B cell (primary cell): ENCODE measurements around the gene STEAP1B. TPM values are rescaled to one million over a fixed set of nuclear protein-coding genes. Genes with fewer than 3 reads are reported as not detected.
"Not testable (repeated sequence)": the region's sequence is repeated elsewhere in the genome, so short reads cannot be mapped to it uniquely, and the experiment has no call there.

Source experiments
- ATAC-seq: fragments of 200-7000 bp; cut with Tn5 transposase; one replicate; pipeline ENCODE4 v1.10.0; 2021; ENCODE audit warnings: low read depth, mild to moderate bottlenecking, moderate number of reproducible peaks, moderate library complexity
- CTCF ChIA-PET: fragments of 350-600 bp; sonication (Branson Sonifier 250); formaldehyde crosslinking; loops from one replicate; lab custom pipeline; 2021; ENCODE audit warnings: antibody characterized with exemption, inconsistent platforms; lab: Charles Lee
- POLR2A ChIA-PET: fragments of 350-600 bp; sonication (Branson Sonifier 250); formaldehyde crosslinking; loops from one replicate; lab custom pipeline; 2021; ENCODE audit warnings: antibody characterized with exemption; lab: Charles Lee
- DNase-seq: peaks from one replicate; pipeline ENCODE4 v3.0.0; 2013
- H2AFZ ChIP-seq: 2 replicates; pipeline ENCODE4 v1.6.1; 2012; ENCODE audit warnings: mild to moderate bottlenecking, low read depth, low read length; ENCODE audit not compliant: insufficient read depth, poor library complexity, severe bottlenecking
- H3K27ac ChIP-seq, 2 donors: 1 replicate in 1 of 2; 2 replicates in 1 of 2; pipeline ENCODE4 v1.5.1; 2012 to 2013; ENCODE audit warnings: low read length in 2 of 2, mild to moderate bottlenecking in 2 of 2, moderate library complexity in 1 of 2
- H3K27me3 ChIP-seq, 4 experiments: fragments of 200-600 bp in 1 of 4; sonication (generic) in 1 of 4; replicated peaks in 1 of 4; 1 replicate in 2 of 4; 2 replicates in 2 of 4; pipeline versions ENCODE4 v1.6.1 to v1.7.0; 2013 to 2016; ENCODE audit warnings: low read length in 3 of 4, mild to moderate bottlenecking in 2 of 4, mixed read lengths in 1 of 4, moderate library complexity in 1 of 4; ENCODE audit not compliant: insufficient read depth in 4 of 4, control insufficient read depth in 3 of 4; ENCODE audit errors: control extremely low read depth in 1 of 4
- H3K36me3 ChIP-seq, 2 experiments: replicated peaks in 1 of 2; 1 replicate in 1 of 2; 2 replicates in 1 of 2; pipeline versions ENCODE4 v1.6.1 to v1.7.1; 2013; ENCODE audit warnings: low read length in 1 of 2; ENCODE audit not compliant: insufficient read depth in 2 of 2, control insufficient read depth in 1 of 2; ENCODE audit errors: control extremely low read depth in 1 of 2, extremely low read depth in 1 of 2
- H3K4me1 ChIP-seq, 2 donors: fragments of 200-600 bp in 1 of 2; sonication (generic) in 1 of 2; 1 replicate in 1 of 2; 2 replicates in 1 of 2; pipeline versions ENCODE4 v1.5.1 to v1.6.1; 2013 to 2017; ENCODE audit warnings: low read length in 2 of 2; ENCODE audit not compliant: control insufficient read depth in 2 of 2, insufficient read depth in 2 of 2
- H3K4me2 ChIP-seq: replicated peaks from 2 replicates; pipeline ENCODE3; 2012; ENCODE audit warnings: mild to moderate bottlenecking, low read depth, low read length; ENCODE audit not compliant: poor library complexity, severe bottlenecking
- H3K4me3 ChIP-seq, 5 experiments: fragments of 200-600 bp in 1 of 5; sonication (generic) in 1 of 5; 1 replicate in 3 of 5; 2 replicates in 2 of 5; pipeline versions ENCODE4 v1.5.1 to v1.7.0; 2011 to 2016; ENCODE audit warnings: low read length in 4 of 5, mild to moderate bottlenecking in 4 of 5, low read depth in 2 of 5, control low read depth in 1 of 5, moderate library complexity in 1 of 5; ENCODE audit not compliant: insufficient read depth in 1 of 5; ENCODE audit errors: control extremely low read depth in 1 of 5, extremely low read depth in 1 of 5
- H3K79me2 ChIP-seq: fragments of 200-600 bp; sonication (generic); one replicate; pipeline ENCODE4 v1.6.0; 2016; ENCODE audit warnings: low read length; ENCODE audit not compliant: control insufficient read depth, insufficient read depth
- H3K9ac ChIP-seq: fragments of 200-600 bp; sonication (generic); 2 replicates; pipeline ENCODE4 v1.6.1; 2017; ENCODE audit warnings: mild to moderate bottlenecking, low read length, moderate library complexity
- H3K9me3 ChIP-seq, 3 donors: one replicate each; pipeline versions ENCODE4 v1.6.1 to v1.7.1; 2013; ENCODE audit warnings: low read length in 2 of 3; ENCODE audit not compliant: control insufficient read depth in 2 of 3, insufficient read depth in 1 of 3; ENCODE audit errors: control extremely low read depth in 1 of 3
- H4K20me1 ChIP-seq: 2 replicates; pipeline ENCODE4 v1.6.0; 2012; ENCODE audit warnings: mild to moderate bottlenecking, low read length; ENCODE audit not compliant: insufficient read depth, control insufficient read depth, poor library complexity, severe bottlenecking
- H3K27ac Mint-ChIP-seq: one replicate; pipeline ENCODE4 v1.8.0; 2021; ENCODE audit warnings: mixed read lengths
- H3K27me3 Mint-ChIP-seq: one replicate; pipeline ENCODE4 v1.8.0; 2021; ENCODE audit warnings: mixed read lengths
- H3K4me1 Mint-ChIP-seq: one replicate; pipeline ENCODE4 v1.8.0; 2021; ENCODE audit warnings: mixed read lengths
- H3K4me3 Mint-ChIP-seq: one replicate; pipeline ENCODE4 v1.8.0; 2021; ENCODE audit warnings: mixed read lengths
- H3K9me3 Mint-ChIP-seq: one replicate; pipeline ENCODE4 v1.8.0; 2022; ENCODE audit warnings: mixed read lengths; ENCODE audit not compliant: insufficient read depth
- CTCF ChIP-seq: fragments of 200-600 bp; IDR thresholded peaks from one replicate; pipeline ENCODE4 v1.8.0; 2022; ENCODE audit warnings: antibody characterized with exemption, mild to moderate bottlenecking
- EZH2 ChIP-seq: IDR thresholded peaks from 2 replicates; pipeline ENCODE4 v1.6.1; 2012; ENCODE audit warnings: borderline replicate concordance, low read depth, mild to moderate bottlenecking, moderate library complexity, low read length; ENCODE audit not compliant: insufficient read depth, poor library complexity, severe bottlenecking
- WGBS: methylation state at CpG from one replicate; pipeline ENCODE4 v1.1.5; 2013; ENCODE audit warnings: missing lambda C conversion rate; ENCODE audit not compliant: insufficient coverage; 5-methylcytosine and 5-hydroxymethylcytosine counted together
- intact Hi-C: fragments of 100-400 bp; cut with micrococcal nuclease; formaldehyde crosslinking; loops from one replicate; pipeline ENCODE4 v1.10.0; 2022
- polyA plus RNA-seq: library from polyadenylated mRNA; depleted of rRNA; stranded (reverse); fragments of >200 nt; gene quantifications from 2 replicates; pipeline ENCODE4 v1.2.3, GENCODE V29; 2012
- total RNA-seq, 2 donors: library from RNA; stranded (reverse); fragments of 120-200 nt in 1 of 2; gene quantifications; 1 replicate in 1 of 2; 2 replicates in 1 of 2; pipeline versions ENCODE4 v1.2.3 to v1.2.4, GENCODE V29; 2013 to 2022

Gene STEAP1B
- total and polyA plus RNA-seq, 2 donors (not counting 1 experiment from before 2014, with no cell fraction given), result 8.8 to 24.7 TPM

GRCh38 chr7:22452142-22452959, 47.6 kb downstream of the STEAP1B start:
- peak; percentile 70 for DNase-seq
- H2AFZ ChIP-seq, result peak overlapping the region; percentile 58

GRCh38 chr7:22450013-22450412, 50.0 kb downstream of the STEAP1B start:
- H3K27ac Mint-ChIP-seq, POLR2A ChIA-PET, H3K27me3 Mint-ChIP-seq, H3K79me2 ChIP-seq, ATAC-seq, H3K9me3 ChIP-seq, CTCF ChIA-PET, H3K4me2 ChIP-seq, H3K27me3 ChIP-seq, H4K20me1 ChIP-seq, H3K27ac ChIP-seq, intact Hi-C loops, H3K4me3 ChIP-seq, H2AFZ ChIP-seq, H3K9me3 Mint-ChIP-seq, H3K4me3 Mint-ChIP-seq, H3K9ac ChIP-seq, DNase-seq, H3K36me3 ChIP-seq: not testable (repeated sequence)
- H3K4me1 ChIP-seq, result peaks cover 41 to 45% of the 10 kb centered on the region in 2 donors
- peaks cover 49% of the 10 kb centered on the region for H3K4me1 Mint-ChIP-seq

More at GRCh38 chr7:22452142-22452959, 47.6 kb downstream of the STEAP1B start:
- 31% methylated on average over 9 of the region's 19 CpGs for WGBS
- H3K27me3 Mint-ChIP-seq, result peaks cover 4% of the 10 kb centered on the region
- H3K4me1 Mint-ChIP-seq, result peaks cover 27% of the 10 kb centered on the region
- H3K4me3 Mint-ChIP-seq, result peak overlapping the region; percentile 61
- no peak overlapping the region for H3K27ac Mint-ChIP-seq
- ATAC-seq, result peak; percentile 29
- H4K20me1 ChIP-seq, result no peaks in the 10 kb centered on the region
- H3K36me3 ChIP-seq, result no peaks in the 10 kb centered on the region
- ChIA-PET POLR2A (no interaction called here), CTCF (interaction anchor here (0.6 to 2.6 kb wide), 16 partner anchors 8 to 584 kb away, joined by 3 to 13 read pairs (median 4); no protein-coding TSS in a partner anchor)
- H3K27me3 ChIP-seq, result peaks cover 0 to 7% (median 0%) of the 10 kb centered on the region in 4 experiments
- peak overlapping the region; percentile 8 for H3K9ac ChIP-seq
- H3K4me2 ChIP-seq, result peak overlapping the region; percentile 65
- H3K9me3 ChIP-seq, result no peaks in the 10 kb centered on the region
- intact Hi-C loops, result loop anchor here (1.0 kb wide), 1 partner anchor 342 kb away; no protein-coding TSS in a partner anchor
- no peak overlapping the region for H3K27ac ChIP-seq
- peaks cover 3% of the 10 kb centered on the region for H3K9me3 Mint-ChIP-seq
- peak overlapping the region in 2 of 5 experiments; percentile 24 to 45 for H3K4me3 ChIP-seq
- TF ChIP-seq CTCF (peak; percentile 73), EZH2 (no peak)
- no peaks in the 10 kb centered on the region for H3K79me2 ChIP-seq
- peaks cover 17 to 22% of the 10 kb centered on the region in 2 donors for H3K4me1 ChIP-seq
